ENCODE results near the gene DCDC1.
"Not testable (repeated sequence)": the region's sequence is repeated elsewhere in the genome, so short reads cannot be mapped to it uniquely, and the experiment has no call there.

Gene DCDC1

DNA sequence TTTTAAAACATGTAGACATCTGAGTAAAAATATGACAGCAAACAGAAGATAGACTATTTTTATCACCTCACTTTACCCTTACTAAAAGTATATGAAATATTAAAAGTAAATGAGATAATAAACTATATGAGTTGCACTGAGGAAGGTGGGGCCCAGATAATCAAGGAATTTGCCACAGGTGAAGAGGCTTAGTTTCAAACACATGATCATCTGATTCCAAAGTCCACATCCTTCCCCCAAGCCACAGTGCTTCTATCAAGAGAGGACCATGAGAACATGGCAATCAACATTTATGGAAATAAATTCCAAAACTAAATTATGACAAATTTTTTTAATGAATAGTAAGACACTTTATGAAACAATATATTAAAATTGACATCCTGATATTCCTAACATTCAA is 384.0 kb downstream of the DCDC1 start:
- no peak for DNase-seq

DNA sequence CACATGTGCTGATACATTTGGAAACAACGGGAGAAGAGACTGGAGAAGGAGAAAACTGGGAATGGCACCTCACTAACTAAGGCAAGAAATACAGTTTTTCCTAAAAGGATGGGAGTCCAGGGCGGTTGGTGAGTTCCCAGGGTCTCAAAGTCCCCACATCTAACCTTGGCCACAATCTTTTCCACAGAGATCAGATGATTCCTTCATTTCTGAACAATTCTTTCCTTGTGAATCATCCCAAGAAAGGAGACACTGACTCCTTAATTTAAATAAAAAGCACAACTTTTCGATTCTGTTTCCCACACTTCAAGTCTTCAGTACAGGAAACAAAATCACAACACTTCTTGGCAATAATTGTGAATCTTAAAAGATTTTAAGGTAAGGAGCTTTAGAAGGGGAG is 384.7 kb downstream of the DCDC1 start:
- no peak for DNase-seq

DNA sequence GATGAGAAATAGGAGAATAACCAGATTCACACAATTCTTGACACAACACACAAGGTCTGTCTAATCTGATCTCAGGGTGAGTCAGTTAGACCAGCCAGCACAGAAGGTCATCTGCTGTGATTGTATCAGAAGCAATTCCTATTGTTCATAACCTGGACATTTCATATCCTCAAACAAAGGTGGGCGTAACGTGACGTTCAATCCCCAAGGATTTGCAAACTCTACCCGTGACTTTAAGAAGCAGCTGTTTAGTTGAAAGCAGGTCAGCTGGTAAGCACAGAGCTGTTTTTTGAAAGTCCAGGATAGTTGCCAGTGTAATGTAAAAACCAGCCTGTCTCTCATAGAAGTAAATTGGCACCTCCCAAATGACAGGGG is 385.1 kb downstream of the DCDC1 start:
- no peak for DNase-seq

DNA sequence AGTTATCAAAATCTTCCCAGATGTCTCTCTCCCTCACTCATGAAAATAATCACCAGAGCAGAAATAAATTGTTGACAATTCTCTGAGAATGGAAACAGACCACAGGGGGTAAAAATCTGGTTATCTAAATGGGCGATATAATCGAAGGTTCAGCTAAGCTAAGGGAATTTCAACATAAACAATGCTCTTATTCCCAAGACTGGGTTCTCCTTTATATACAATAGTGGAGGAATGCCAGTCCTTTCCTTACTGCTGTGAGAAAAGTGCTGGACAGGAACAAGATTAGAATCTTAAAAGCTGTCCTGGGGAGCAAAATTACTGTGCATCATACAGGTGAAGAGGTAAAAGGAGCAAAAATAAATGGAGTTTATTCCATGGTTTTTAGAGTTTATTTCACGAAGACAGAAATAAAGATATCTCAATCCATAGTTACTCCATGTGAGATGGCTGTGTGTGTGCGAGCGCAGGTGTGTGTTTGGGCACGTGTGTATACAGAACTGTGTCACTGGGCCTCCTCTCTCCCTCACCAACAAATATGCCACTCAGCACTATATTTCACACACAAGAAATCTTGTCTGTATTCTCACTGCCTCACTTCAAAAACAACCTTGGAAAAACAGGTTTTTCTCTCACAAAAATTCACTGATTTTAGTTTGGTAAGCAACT is 385.6 kb downstream of the DCDC1 start:
- no peak for DNase-seq

DNA sequence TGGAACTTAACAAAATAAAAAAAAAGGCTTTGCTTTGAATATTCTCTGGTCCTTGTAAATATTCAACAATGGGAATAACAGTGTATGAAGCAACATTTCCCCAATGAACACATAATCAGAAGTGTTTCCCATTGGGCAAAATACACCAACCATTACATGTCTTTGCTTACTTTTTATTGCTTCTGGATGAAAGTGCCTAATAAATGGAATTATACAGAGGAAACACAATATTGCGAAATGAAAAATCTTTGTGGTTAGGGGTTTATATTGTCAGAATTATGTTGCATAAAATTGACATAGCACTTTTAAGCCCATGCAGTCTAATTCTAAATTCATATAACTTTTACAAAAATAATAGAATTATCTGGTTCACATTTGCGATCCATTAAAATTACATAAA is 386.4 kb downstream of the DCDC1 start:
- no peak for DNase-seq

DNA sequence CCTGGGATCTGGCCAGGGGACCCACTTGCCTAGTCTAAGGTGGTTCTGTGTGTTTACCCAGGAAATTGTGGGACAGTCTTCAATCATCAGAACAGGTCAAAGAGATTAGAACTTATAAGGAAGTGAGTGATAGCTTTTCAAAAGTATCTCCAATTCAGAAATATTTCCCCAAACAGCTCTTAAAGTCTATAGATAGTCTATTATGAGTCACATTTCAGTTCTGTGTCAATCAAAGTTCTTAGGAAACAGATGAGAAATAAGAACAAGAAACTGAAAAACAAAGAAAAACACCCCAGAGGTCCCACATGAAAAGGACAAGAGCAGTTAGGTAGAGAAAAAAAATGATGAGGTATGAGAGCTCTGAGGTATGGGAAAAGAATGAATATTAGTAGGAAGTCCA is 402.0 kb downstream of the DCDC1 start:
- no peak for DNase-seq

DNA sequence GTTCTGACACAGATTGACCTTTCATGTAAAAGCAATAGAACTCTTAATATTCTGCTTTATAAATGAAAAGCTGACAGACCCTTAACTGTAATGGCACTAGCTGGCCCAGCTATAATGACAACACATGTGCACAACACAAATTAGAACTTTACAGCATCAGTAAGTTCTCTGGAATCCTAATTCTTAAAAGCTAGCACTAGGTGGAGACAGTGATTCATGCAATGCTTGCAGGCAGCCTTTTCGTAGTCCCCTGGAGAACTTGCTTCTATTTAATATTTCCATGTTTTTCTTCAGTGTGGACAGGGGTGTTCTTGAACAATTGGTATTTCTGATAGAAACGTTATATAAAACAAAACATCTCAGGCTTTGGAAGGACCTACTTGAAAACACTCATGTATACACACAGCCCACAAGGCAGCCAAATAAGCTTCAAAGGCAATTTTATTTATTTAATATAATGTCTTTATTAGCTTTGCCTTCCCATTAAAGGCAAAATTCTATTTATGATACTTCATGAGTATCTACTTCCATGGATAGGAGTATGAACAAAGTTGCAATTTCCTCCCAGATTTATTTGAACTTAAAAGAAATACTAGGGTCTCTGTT is 409.0 kb downstream of the DCDC1 start:
- peak; percentile 23 to 51 for DNase-seq

DNA sequence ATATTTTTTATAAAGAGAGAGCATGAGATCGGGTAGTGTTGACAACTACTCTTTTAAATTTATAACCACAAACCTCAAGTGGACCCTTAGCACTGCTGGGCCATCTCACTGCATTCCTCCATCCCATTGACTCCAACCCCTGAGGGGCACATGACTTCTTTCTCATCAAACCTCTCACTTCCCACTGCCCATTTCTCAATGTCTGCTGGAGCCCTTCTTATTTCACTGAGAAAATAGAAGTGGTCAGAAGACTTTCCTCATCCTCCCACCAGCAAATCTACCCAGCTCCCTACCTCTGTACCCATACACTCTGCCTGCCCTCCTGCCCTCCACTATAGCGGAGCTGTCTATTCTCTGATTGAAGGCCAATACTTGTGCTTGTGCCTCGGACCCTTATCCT is 412.8 kb downstream of the DCDC1 start:
- peak; percentile 44 to 73 for DNase-seq

DNA sequence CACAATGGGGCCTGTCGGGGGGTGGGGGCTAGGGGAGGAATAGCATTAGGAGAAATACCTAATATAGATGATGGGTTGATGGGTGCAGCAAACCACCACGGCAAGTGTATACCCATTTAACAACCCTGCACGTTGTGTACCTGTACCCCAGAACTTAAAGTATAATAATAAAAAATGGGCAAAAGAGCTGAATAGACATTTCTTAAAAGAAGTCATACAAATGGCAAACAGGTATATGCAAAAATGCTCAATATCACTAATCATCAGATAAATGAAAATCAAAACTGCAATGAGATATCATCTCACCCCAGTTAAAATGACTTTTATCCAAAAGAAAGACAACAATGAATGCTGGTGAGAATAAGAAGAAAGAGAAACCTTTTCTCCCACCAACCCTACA is 419.7 kb downstream of the DCDC1 start:
- DNase-seq = no peak

DNA sequence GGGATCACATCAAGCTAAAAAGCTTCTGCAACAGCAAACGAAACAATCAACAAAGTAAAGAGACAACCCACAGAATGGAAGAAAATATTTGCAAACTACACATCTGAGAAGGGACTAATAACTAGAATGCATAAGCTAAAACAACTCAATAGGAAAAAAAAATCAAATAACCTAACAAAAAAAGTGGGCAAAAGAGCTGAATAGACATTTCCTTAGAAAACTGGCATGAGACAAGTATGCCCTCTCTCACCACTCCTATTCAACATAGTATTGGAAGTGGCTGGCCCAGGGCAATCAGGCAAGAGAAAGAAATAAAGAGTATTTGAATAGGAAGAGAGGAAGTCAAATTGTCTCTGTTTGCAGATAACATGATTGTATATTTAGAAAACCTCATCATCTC is 421.8 kb downstream of the DCDC1 start:
- DNase-seq = not testable (repeated sequence)

DNA sequence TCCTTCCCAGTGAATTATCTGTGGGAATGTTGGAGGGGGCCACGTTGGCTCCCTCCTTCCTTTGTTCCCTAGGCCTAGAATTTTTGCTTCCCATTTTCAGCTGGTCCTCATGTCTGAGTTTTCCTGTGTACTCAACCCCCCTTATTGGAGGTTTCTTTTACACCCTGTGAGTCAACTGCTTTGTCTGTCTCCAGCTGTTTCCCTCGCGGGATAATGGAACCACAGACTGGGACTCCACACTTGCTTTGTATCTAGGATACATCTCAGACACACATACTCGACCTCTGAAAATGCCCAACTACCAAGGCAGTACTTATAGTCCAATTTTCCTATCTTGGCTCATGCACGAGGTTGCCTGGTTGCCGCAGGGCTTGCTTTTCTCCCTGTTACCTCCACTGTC is 430.7 kb downstream of the DCDC1 start:
- no peak for DNase-seq

DNA sequence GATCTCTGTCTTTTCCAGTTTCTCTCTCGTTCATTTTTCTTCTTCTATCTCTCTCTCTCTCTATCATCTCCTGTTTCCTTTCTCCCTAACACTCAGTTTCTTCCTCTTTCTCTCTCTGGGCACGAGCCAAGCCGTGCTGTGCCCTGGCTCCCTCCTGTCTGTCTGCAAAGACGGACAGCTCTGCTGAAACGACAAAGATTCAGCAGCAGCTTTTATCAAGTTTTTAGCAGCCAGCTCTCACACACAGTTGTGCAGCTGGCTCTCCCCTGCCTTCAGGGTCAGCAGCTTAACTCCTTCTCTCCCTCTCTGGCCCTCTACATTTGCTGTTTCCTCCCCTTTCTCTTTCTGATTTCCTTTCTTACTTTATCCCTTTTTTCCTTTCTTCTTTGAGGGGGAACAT is 431.4 kb downstream of the DCDC1 start:
- DNase-seq = no peak

DNA sequence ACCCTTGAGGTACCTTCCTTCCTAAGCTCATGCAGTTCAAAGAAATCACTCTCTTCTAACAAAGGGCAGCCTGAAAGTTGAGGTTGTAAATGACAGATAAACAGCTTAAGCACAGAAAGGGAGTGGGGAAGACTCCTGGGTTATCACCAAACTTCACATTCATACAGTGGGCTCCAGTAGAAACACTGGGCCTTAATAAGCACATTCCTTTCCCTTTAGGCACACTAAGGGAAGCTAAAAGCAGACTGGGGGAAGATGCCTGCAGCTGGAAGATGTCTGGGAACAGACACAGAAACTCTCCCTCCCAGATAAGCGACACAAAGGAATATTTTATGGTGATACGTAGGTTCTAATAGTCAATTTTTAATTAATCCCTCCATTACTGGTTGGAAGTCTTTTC is 433.0 kb downstream of the DCDC1 start:
- DNase-seq = no peak

DNA sequence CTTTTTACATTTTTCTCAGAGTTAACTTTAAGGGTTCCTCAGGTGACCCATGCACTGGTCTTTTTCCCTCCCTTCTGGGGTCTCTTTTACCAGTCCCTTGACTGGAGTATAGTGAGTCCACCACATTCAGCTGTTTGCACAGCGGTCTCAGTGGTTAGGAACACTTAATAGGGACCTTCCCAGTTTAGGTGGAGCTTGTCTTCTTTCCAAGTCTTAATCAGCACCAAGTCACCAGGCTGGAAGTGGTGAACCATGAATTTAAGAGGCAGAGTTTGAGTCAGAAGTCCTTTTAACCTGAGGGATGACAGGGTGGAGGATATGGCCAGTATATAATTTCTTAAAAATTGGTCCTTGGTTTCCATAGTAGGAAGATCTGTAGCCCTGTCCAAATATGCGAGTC is 433.7 kb downstream of the DCDC1 start:
- no peak for DNase-seq

DNA sequence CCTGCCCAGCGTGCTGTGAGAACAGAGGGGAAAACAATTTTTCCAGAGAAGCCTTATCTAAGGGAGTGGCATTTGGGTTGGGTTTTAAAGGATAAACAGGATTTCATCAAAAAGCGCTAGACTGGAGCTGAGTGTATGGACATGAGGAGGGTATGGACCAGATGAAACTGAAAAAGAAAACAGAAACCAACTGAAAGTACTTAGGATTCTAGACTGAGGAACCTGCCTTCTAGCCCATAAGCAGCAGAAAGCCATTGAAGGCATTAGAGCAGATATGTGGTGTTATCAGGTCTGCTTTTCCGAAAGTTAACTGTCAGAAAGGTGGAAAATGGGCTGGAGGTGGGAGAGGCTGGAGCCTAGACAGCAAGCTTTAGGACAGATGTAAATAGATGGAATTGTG is 443.4 kb downstream of the DCDC1 start:
- no peak for DNase-seq

DNA sequence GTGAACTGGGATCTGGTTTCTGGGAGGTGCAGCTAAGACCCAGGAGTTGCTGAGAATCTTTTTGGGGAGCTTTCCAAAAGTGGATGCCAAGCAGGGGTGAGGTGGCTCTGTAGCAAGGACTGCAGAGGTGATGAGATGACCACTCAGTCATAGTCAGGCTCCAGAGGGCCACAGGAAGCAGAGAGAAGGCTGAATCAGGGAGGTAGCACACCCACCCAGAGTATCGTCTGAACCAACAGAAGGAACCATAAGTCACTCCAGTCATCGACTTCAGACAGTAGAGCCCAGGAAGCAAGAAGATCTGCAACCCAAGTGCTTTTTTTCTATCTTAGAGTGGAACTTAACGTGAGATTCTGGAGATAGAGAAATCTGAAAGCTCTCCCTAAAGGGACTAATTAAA is 447.7 kb downstream of the DCDC1 start:
- peak in 1 of 2 donors; percentile 91 for DNase-seq

DNA sequence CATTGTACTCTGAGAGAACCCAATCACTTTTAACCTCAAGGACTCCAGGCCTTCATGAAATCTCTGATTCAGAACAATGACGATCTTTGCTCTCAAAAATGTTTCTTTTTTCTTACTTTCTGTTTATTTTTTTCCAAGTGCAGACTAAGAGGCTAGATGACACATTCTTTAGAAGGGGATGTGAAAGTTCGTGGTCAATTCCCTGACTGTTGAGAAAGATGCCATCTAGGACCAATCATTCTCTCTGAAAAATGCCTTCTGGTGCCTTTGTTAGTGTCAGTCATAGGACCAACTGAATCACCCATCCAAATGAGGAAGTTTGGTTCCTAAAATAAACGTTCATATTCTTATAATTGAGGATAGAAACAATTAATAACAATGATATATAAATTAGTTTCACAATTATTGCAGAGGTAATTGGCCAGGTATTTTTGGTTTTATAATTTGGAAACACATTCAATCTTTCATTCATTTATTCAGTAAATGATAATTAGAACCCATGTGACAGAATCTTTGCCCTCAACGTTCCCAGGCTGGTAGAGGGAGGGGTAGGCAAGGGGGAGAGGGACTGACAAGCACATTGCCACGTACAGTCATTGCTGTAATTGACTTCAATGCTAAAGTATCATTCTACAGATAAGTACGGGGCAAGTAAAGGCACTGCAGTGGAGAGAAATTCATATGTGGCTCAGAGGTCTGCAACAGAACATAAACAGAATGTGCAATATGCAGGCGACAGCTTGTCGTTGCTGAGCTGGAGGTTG is 450.0 kb downstream of the DCDC1 start:
- peak; percentile 93 to 97 for DNase-seq

DNA sequence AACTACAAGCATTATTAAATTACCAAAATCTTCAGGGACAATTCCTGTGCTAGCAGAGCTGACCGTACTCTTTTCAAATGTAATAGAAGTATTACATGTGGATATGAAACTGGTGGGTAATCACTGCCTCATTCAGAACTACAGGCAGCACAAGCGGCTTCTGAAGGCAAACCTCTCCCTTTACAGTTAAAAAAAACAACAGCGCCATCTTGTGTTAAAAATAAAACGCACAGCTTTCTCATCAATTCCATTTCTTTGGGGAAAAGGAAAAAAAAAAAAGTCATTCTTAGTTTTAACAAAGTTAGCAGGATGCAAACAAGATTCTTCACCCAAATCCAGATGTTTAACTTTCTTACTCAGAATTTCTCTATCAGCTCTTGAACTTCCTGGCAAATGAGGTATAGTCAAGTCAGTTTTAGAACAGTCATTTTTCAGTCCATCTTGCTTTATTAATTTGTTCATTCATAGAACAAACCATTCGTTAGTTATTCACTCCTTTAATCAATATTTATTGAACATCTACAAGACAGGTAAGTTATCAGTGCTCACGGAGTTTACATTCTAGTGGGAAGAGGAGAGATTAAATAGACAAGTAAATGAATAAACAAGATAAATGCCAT is 451.6 kb downstream of the DCDC1 start:
- DNase-seq = peak; percentile 72 to 86

DNA sequence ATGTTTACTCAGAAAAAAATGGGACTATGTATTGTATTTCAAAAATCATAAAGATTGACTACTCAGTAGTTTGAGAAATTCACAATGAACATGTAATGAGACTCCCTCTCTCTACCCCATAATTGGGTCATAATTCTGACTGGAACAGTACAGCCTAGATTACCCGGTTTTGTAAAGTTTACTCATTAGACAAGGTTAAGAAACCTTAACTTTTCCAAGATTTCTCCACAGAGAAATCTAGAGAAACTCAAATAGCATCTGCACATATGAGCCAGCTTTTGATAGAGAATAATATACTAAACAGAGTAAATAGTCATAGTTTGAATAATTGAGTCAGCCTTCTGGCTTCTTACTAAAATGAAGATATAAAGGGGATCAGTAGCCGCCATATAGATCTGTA is 452.3 kb downstream of the DCDC1 start:
- no peak for DNase-seq

DNA sequence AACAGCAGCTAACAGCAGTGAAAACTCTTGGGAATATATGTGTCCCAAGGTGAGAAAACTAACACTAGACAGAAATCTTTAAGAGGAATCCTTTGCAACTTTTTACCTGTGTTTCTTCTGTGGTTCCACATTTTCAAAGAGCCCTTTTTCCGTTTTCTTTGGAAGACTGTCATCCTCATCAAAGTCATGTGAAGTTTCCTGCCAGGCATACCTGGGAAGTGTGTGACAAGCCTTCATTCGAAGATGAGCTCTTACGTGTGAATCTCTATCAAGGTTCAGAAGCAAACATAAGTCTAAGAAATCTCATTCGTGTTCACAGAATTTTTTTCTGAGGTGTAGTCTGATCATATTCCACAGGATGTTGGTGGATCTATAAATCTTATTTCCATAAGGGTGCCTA is 452.8 kb downstream of the DCDC1 start:
- DNase-seq = no peak

DNA sequence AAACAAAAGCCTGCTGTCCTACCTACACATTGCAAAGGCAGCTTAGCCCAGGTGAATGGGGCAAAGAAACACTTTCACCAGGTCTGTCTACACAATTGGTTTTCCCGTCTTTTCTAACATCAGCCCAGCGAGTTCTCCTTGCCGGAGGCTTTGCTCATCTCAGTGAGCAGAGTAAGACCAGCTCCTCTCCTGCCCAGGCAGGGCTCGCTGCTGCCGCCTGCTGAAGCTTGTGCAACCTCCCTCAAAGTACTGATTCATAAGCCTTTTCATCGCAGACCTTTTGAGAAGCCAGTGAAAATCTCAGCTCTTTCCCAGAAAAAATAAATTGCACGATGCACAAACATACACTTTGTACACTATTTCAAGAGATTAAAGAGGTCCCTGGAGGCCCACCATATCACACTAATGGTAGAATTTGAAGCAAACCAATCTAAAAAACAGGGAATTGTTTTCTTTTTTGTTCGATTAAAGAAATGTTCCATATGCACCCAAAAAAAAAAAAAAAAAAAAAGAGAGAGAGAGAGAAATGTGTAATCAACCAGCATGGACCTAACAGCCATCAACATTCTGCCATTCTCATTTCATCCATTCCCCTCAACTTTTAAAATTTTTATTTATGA is 455.3 kb downstream of the DCDC1 start:
- DNase-seq = peak; percentile 46 to 52

DNA sequence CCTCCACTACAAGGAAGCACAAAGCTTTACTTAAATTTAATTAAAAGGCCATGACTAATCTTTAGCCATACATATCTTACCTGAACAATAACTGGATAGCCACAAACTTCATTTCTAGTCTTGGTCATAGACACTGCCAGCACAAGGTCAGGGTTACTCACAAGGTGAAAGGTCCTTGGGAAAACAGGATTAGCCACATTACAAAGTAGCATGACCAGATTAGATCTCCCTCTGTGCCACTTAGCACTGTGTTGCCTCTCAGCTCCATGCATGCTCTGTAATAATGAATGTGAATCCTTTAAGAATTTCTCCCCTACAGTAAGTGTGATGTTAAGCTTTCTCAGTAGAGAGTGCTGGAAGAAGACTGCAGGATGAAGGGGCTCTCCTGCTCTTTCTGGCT is 458.3 kb downstream of the DCDC1 start:
- DNase-seq = no peak

DNA sequence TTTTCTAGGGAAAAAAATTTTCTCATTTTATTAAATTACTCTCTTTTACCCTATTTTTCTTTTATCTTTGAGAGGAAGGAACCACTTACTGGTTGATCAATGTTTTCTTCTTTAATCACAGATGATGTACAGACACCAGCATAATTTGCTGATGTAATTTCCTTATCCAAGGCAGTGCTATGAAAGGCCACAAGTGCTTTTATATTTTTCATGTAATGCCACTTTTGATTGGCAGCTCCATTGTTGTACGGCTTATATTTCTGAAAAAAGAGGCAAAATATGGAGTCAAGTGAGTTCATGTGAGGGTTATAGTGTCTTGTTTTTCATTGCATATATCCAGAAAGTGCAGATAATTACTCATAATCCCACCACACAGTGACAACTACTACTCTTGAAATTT is 460.7 kb downstream of the DCDC1 start:
- DNase-seq = no peak
